Osteoblast (primary cell): ENCODE data around the gene ARHGEF2. TPM values are rescaled to one million over a fixed set of nuclear protein-coding genes. Genes with fewer than 3 reads are reported as not detected.

Source experiments
- DNase-seq: peaks from one replicate; pipeline ENCODE4 v3.0.0; 2011; ENCODE audit warnings: low spot score, mixed read lengths; ENCODE audit not compliant: insufficient read length; ENCODE audit errors: missing footprints
- H2AFZ ChIP-seq: 2 replicates; pipeline ENCODE4 v1.6.0; 2011; ENCODE audit warnings: mild to moderate bottlenecking, low read length
- H3K27ac ChIP-seq: 2 replicates; pipeline ENCODE4 v1.5.1; 2011; ENCODE audit warnings: mild to moderate bottlenecking, low read depth, low read length, moderate library complexity
- H3K27me3 ChIP-seq: 2 replicates; pipeline ENCODE4 v1.6.0; 2012; ENCODE audit warnings: mild to moderate bottlenecking, control low read depth, inconsistent platforms, low read length, moderate library complexity; ENCODE audit not compliant: insufficient read depth
- H3K36me3 ChIP-seq: 2 replicates; pipeline ENCODE4 v1.5.1; 2011; ENCODE audit warnings: mild to moderate bottlenecking, low read length, control low read depth, moderate library complexity; ENCODE audit not compliant: insufficient read depth
- H3K4me1 ChIP-seq: 2 replicates; pipeline ENCODE4 v1.5.1; 2011; ENCODE audit warnings: mild to moderate bottlenecking, low read length, control low read depth, moderate library complexity; ENCODE audit not compliant: insufficient read depth
- H3K4me2 ChIP-seq: 2 replicates; pipeline ENCODE4 v1.6.0; 2011; ENCODE audit warnings: mild to moderate bottlenecking, low read length; ENCODE audit not compliant: insufficient read depth
- H3K4me3 ChIP-seq: fragments of 200-600 bp; sonication (generic); 3 replicates; pipeline ENCODE4 v1.5.1; 2012; ENCODE audit warnings: mild to moderate bottlenecking, low read length, inconsistent platforms; ENCODE audit not compliant: insufficient read depth
- H3K79me2 ChIP-seq: 2 replicates; pipeline ENCODE4 v1.6.0; 2012; ENCODE audit warnings: mild to moderate bottlenecking, low read length, control low read depth, inconsistent platforms; ENCODE audit not compliant: insufficient read depth
- H3K9me3 ChIP-seq: 2 replicates; pipeline ENCODE4 v1.5.1; 2011; ENCODE audit warnings: low read depth, low read length, control low read depth
- H4K20me1 ChIP-seq: 2 replicates; pipeline ENCODE4 v1.6.0; 2012; ENCODE audit warnings: mild to moderate bottlenecking, low read length, control low read depth; ENCODE audit not compliant: insufficient read depth
- CTCF ChIP-seq: IDR thresholded peaks from 2 replicates; pipeline ENCODE4 v1.5.1; 2011; ENCODE audit warnings: mild to moderate bottlenecking, low read depth, low read length, moderate library complexity; ENCODE audit errors: extremely low read depth
- total RNA-seq: library from RNA; depleted of rRNA; stranded (reverse); fragments of >200 nt; gene quantifications from 2 replicates; pipeline ENCODE4 v1.2.3, GENCODE V29; 2012

ARHGEF2 gene
- total RNA-seq, 1 donor = 183 TPM

GRCh38 chr1:155918660-155919059 is 59.7 kb downstream of the ARHGEF2 start:
- no peak overlapping the region for H3K4me2 ChIP-seq
- H3K4me3 ChIP-seq = no peak overlapping the region
- no peaks in the 10 kb centered on the region for H3K27me3 ChIP-seq
- no peak overlapping the region for H3K27ac ChIP-seq
- peaks cover 11% of the 10 kb centered on the region for H3K4me1 ChIP-seq
- no peaks in the 10 kb centered on the region for H3K9me3 ChIP-seq
- no peak overlapping the region for H2AFZ ChIP-seq
- peaks cover 31% of the 10 kb centered on the region for H3K79me2 ChIP-seq
- DNase-seq = peak; percentile 19
- peaks cover 93% of the 10 kb centered on the region for H3K36me3 ChIP-seq
- TF ChIP-seq CTCF = no peak
- peaks cover 12% of the 10 kb centered on the region for H4K20me1 ChIP-seq

GRCh38 chr1:155913969-155914757 is 64.2 kb downstream of the ARHGEF2 start:
- H4K20me1 ChIP-seq = no peaks in the 10 kb centered on the region
- peaks cover 75% of the 10 kb centered on the region for H3K36me3 ChIP-seq
- H3K9me3 ChIP-seq = no peaks in the 10 kb centered on the region
- no peak overlapping the region for H2AFZ ChIP-seq
- H3K4me1 ChIP-seq = peaks cover 37% of the 10 kb centered on the region
- H3K79me2 ChIP-seq = peaks cover 24% of the 10 kb centered on the region
- H3K4me3 ChIP-seq = no peak overlapping the region
- no peak overlapping the region for H3K4me2 ChIP-seq
- peak; percentile 50 for DNase-seq
- peak overlapping the region; percentile 79 for H3K27ac ChIP-seq
- no peak for TF ChIP-seq CTCF
- no peaks in the 10 kb centered on the region for H3K27me3 ChIP-seq

- Histone ChIP-seq H3K9me3 (no peaks in the 10 kb centered on the region), H3K79me2 (peaks cover 33% of the 10 kb centered on the region), H3K4me2 (peak overlapping the region; percentile 97), H3K36me3 (peaks cover 75% of the 10 kb centered on the region), H3K4me3 (no peak overlapping the region), H3K27ac (peak overlapping the region; percentile 81), H2AFZ (no peak overlapping the region), H3K27me3 (no peaks in the 10 kb centered on the region), H3K4me1 (peaks cover 37% of the 10 kb centered on the region), H4K20me1 (no peaks in the 10 kb centered on the region)
- TF ChIP-seq CTCF = no peak
- no peak for DNase-seq
Observed at GRCh38 chr1:155912056-155912536, 66.3 kb downstream of the ARHGEF2 start.
